NCI-H1048 (cell line): ENCODE results near the gene PLEKHS1.
"Not testable (repeated sequence)": the region's sequence is repeated elsewhere in the genome, so short reads cannot be mapped to it uniquely, and the experiment has no call there.

Source experiments
- DNase-seq: peaks from one replicate; lab custom pipeline; 2025; lab: John Stamatoyannopoulos, UW

The PLEKHS1 gene

DNA sequence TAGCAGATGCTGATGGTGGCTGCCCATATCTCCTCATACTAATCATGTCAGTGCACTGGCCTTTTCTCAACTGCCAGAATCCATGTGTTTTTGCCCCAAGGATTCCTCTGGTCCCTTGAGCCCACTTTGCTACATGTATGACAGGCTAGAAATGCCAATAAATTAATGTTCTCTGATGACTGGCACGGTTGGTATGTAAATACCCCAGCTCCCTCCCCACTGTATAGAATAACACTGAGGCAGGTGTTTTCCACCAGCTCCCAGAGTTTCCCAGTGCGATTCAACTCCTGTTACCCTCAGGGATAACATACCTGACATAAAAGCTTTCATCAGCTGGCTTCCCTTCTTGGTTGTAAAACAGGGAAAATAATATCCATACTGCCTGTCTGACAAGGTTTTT is 9.0 kb upstream of the PLEKHS1 start:
- DNase-seq: no peak

DNA sequence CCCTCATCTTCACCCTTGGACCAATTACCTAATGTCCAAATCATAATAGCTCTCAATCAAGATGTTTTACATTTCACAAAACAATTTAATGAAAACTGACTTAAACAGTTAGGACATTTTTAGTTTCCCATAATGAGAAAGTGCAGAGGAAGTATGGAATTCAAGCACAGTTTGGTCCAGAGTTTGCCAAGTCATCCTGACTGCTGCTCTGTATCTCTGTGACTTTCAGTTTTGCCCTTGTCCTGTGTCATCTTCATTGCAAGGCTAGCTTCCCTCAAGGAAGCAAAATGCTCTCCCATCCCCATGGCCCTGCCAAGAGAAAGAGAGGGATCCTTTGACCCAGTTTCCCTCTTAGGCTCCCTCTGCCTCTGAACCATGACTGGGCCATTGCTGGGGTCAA is 7.9 kb upstream of the PLEKHS1 start:
- no peak for DNase-seq

DNA sequence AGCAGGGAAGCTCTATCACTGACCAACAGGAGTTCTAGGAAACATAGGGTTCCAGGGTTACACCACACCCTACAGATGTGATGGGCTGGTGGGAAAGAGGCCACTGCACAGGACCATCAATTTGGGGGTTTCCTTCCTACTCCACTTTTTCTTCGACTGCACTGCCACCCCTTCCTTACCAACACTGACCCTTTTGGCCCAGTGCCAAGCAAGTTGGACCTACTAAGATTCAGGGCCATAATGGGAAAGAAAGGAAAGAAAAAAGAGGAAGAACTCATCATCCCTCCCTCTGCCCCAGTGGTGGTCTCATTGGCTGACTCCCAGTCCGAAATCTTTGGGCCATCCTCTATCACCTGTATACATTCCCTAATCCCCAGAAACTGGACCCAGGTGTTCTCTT is 6.1 kb upstream of the PLEKHS1 start:
- DNase-seq: no peak

DNA sequence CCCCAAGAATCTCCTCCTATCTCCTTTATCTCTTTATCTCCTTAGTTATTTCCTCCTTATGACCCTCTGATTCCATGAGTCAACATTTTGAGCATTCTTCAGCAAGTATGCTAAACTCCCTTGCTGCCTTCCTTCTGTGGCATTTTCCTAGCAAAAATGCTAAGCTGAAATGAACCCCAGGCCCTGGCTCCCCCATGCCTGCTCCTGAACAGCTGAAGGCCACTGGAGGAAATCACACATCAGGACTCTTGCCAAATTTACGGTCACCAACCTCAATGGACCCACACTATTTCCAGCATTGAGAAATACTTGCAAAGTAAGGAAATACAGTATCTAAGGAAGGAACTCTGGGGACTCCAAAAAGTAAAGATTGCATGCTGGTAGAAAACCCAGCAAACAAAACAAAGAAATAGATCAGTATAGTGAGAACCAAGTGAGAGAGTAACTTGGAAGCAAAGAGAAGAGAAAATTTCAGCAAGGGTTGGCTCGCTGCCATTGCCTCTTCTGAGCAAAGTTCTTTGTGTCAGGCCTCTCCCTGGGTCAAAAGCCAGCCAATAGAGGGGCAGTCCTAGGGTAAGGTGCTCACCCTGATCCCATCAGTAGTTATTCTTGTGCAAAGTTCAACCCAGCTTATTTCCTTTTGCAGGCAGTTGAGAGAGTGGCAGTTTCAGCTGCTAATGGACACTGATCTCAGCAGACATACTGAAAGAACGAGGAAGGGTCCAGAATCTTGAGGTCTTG is 5.1 kb upstream of the PLEKHS1 start:
- no peak for DNase-seq

DNA sequence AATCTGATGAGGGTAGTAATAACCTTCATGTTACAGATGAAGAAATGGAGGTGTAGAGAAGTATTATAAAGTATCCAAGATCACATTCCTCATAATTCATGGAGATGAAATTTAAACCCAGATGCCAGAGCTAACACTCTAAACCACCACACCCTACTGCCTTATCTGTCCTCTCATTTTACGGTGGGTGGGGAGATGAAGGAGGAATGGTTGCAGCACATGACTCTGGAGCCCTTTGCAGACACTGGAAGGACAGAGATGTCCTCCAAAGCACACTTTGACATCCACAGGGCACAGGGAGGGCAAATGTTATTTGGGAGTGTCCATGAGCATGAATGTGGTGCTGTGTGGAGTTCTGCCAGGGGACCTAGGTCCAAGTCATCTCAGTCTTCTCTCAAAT is 1.1 kb downstream of the PLEKHS1 start:
- DNase-seq: no peak

DNA sequence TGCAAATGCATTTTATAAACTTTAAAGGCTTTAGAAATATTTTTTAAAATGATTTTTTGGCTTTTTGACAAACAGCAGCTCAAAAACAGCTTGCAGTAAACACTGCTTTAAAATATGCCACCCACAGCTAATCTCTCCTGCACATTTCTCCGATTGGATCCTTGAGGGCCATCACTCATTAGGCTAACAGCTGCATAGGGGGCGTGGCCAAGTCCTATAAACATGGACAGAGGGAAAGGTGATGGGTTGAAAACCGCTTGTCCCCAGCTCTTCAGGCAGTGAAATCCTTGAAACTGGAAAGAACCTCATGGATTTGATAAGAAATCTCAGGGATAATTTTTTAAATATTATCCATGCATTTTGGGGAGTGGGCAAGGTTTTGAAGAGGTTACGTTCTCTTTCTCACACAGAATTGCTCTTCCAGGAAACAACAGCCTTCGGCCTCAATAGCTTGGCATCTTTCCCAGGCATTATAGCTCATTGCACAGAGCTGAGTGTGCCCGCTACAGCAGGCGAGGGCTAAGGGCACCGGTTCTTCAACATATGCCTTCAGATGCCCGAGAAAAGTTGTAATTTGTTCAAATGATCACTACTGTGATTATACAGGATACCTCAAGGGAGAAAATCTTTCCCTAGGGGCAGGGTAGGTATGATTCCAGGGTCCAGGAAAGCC is 1.7 kb downstream of the PLEKHS1 start:
- peak; percentile 7 for DNase-seq

DNA sequence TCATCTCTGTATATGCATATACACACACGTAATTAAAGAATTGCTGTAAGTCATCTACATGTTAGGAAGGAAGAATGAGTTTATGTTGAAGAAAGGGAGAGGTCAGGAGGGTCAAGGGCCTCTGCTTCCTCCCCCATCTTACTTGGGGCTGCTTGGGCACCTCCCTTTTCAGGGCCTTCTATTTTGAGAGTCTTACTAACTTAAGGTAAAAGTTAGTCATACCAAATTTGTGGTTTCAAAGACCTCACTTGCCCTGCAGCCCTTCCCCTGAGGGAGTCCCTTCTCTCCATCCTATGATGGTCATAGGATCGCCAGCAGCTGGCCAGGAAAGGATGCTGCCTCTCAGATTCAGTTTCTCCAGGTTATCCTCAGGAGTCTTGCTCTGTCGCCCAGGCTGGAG is 2.6 kb downstream of the PLEKHS1 start:
- no peak for DNase-seq

DNA sequence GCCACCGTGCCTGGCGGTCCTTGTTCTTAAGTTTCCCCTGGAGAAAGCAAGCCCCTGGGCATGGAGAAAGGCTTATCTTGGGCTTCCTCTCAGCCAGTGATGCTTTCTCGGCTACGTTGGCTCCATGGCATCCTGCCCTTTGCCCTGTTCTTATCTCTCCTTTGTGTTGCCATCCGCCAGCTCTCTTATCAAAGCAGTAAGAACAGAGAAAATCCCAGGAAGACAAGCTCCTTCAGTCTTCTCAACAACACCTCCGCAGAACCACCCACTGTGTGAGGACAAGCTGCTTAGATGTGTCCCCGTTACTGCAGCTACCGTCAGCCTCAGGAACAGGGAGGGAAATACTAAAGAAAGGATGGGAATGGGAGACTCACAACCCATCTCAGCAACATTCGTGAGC is 3.3 kb downstream of the PLEKHS1 start:
- no peak for DNase-seq

DNA sequence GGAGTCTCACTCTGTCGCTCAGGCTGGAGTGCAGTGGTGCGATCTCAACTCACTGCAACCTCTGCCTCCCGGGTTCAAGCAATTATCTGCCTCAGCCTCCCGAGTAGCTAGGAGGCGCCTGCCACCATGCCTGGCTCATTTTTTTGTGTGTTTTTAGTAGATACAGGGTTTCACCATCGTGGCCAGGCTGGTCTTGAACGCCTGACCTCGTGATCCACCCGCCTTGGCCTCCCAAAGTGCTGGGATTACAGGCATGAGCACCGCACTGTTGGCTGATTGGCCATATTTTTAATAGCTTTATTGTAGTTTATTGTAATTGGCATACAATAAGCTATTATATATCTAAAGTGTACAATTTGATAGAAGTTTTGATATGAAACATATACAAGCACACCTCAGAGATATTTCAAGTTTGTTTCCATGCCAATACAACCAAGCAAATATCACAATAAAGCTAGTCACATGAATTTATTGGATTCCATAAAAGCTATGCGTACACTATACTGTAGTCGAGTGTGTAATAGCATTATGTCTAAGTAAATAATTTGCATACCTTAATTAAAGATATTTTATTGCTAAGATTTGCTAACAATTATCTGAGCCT is 5.6 kb downstream of the PLEKHS1 start:
- DNase-seq: no peak

DNA sequence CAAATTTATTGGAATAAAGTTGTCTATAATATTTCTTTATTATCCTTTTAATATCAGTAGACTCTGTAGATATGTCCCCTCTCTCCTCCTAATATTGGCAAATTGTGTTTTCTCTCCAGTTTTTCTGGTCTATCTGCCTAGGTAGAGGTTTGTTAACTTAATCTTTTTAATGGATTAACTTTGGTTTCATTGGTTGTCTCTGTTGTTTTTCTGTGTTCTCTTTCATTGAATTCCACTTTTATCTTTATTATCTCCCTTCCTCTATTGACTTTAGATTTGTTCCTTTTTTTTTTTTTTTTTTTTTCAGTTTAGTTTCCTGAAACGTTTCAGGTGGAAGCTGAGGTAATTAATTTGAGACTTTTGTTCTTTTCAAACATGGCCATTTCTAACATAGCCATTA is 10.6 kb downstream of the PLEKHS1 start:
- no peak for DNase-seq

DNA sequence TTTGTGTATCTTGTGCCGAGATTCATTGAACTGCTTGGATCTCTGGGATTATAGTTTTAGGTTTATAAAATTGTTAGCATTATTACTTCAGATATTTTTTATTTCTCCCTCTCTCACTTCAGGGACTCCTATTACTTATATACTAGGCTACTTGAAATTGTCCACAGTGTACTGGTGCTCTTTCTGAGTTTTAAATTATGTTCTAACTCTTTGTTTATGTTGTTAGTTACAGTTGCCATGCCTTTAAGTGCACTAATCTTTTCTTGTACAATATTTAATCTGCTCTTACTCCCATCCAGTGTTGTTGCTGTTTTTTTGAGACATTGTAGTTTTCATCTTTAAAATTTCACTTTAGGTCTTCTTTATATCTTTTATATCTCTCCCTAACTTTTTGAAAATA is 13.1 kb downstream of the PLEKHS1 start:
- DNase-seq: no peak

DNA sequence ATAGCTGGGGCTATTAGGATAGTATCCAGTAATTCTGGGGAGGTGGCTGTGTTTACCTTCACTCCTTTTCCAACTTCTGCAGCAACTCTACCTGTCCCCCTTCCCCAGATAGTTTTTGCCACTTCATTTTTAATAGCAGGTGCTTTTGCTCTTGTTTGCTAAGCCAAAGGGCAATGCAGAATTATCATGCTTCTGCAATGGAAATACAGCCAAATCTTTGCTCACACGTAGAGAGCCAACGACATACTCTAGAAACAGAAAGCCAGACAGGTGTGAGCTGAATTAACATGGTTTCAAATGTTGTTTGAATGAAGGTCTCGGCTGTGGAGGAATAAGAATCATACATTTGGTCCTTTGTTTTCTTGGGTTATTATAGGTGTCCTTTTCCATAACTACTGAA is 14.4 kb downstream of the PLEKHS1 start:
- no peak for DNase-seq

DNA sequence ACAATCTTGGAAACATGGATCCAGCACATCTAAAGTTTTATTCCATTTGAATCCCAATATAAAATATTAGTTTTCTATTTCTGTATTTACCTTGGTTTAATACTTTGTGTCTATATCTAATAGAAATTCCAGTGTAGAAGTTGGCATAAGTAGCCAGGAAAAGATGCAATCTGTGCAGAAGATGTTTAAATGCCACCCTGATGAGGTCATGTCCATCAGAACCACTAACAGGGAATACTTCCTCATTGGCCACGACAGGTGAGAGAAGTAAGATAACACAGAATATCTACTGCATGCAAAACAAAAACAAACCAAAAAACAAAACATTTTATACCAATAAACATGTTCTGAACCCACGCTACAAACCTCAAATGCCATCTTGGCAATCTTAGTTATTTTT is 15.7 kb downstream of the PLEKHS1 start:
- no peak for DNase-seq

DNA sequence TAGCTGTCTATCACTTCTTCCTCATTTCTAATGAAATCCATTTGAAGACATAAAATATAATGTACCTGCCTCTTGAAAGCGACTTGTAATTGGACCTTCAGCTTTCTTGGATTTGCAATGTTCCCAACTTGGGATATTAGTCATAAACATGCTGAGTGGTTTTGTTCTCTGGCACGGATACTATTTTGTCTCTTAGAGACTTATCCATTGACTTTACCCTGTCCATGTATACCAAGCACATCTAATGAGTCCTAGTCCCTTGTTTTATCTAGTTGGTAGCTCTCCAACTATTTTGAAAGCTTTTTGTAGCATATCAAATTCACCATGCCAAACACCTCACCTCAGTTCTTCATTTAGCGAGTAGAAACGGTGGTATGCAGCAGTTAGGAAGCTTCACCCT is 18.9 kb downstream of the PLEKHS1 start:
- DNase-seq: no peak

DNA sequence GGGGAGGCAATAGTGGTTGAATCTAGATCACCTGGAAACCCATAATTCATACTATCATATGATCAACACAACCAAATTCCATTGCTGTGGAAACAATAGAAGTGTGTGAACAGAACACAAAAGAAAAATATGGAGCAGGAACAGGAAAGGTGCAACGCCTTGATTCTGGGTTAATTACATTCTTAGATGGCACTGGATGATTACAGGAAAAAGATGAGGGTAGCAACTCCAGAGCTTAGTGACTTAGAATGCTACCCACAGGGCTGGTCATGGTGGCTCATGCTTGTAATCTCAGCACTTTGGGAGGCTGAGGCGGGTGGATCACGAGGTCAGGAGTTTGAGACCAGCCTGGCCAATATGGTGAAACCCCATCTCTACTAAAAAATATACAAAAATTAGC is 19.6 kb downstream of the PLEKHS1 start:
- not testable (repeated sequence) for DNase-seq

DNA sequence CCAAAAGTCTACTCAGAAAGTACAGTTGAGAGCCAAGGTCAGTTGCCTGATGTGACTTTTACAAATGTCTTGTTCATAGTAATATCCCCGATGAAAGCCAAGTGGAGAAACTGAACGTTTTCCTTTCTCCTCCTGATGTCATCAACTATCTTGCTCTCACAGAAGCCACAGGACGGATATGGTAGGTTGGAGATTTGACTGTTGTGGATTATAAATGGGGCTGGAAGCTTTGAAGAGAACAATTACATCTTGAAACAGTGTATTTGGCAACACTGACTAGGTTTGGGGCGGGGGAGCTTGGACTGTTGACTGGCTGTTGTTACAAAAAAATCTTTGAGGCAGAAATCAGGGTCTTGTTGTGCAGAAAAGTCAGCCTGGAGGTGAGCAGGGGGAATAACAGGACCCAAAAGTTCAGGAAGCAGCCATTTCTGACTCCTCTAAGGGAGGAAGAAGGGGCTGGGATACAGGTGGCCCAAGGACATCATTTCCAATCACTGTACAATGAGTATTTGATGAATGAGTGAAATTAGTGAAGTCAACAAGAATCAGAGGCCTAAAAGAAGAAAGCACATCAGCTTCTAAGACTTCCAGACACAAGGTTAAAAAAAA is 24.3 kb downstream of the PLEKHS1 start:
- DNase-seq: no peak

DNA sequence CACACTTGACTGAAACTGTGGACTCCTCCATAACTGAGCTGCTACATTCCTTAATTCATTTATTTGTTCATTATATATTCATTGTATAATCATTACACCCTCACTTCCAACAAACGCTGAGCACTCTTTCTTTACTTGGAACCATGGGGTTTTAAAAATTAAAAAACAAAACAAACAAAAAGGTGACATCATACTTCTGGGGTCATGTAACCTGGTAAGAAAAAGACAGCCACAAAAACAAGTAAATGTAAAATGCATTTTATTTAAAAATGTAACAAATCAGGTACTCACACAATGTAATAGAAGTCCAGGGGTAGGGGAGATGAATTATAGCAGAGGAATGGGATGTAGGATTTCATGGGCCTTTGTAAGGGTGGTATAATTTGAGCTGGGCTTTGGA is 25.1 kb downstream of the PLEKHS1 start:
- DNase-seq: no peak

DNA sequence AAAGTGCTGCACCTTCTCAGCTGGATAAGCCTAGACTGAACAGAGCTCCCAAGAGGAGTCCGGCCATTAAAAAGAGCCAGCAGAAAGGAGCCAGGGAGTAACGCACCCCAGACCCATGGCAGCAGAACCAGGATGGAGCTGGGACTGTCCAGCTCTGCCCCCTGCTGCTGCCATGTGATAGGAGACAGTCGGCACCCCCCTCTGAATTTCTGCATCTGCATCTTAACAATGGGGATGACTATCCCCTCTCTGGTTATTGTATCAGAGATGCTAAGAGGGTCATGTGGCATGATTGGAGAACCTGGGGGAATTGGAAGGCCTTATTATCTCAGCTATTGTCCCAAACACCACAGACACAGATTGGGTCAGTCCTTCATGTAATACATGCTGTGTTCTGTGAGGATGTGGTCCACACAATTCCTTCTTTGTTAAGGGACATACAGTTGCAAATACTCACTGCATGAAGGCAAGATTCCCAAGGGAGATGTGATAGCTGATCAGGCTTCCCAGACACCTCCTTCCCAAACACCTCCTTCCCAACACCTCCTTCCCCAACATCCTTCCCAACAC is 29.3 kb downstream of the PLEKHS1 start:
- DNase-seq: no peak

DNA sequence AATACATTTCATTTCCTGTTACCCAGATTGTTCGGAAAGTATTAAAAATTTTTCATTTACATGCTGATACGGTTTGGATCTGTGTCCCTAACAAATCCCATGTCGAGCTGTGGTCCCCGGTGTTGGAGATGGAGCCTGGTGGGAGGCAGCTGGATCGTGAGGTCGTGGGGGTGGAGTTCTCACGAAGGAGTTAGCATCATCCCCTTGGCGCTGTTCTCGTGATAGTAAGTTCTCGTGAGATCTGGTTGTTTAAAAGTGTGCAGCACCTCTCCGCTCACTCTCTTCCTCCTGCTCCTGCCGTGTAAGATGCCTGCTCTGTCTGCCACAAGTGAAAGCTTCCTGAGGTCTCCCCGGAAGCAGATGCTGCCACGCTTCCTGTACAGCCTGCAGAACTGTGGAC is 30.9 kb downstream of the PLEKHS1 start:
- DNase-seq: no peak

DNA sequence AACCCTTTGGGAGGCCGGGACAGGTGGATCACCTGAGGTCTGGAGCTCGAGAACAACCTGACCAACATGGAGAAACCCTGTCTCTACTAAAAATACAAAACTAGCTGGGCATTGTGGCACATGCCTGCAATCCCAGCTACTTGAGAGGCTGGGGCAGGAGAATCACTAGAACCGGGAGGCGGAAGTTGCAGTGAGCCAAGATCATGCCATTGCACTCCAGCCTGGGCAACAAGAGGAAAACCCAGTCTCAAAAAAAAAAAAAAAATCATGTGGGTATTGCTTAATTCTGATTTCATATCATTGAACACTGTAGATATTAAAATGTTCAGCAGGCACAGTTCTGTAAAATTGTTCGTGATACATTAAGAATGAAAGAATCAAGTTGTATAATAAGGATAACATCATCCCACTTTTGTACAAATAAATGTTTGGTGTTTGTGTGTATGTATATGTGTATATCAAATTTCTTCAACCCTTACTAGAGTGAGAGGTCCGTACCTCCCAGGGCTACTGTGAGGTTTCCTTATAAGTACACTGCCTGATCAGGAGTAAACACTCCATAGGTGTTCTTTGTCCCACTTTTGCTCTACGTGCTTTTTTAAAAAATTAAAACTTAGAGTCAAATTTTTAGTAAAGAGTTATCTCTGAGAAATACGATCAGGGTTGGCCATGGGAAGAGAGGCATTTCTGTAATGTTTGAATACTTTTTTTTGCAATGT is 31.7 kb downstream of the PLEKHS1 start:
- DNase-seq: no peak

DNA sequence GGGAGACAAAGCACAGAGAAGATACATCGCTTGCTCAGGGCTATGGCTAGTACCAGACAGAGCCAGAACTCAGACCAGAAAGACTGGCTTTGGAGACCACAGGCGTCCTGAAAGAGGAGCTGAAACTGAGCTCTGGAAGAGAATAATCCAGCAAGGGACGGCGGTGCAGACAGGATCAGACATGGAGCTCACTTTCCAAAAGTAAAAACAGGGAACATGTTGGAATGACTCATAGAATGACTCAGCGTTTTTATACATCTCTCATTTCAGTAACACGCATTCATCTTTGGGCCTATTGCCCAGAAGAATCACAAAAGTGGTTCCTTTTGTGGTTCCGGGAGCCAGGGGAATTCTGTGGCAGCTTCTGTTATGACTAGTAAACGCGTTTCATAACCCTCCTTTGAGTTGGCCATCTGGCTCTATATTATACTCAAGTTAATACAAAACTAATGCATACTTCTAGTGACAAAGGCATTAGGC is 37.2 kb downstream of the PLEKHS1 start:
- DNase-seq: no peak

DNA sequence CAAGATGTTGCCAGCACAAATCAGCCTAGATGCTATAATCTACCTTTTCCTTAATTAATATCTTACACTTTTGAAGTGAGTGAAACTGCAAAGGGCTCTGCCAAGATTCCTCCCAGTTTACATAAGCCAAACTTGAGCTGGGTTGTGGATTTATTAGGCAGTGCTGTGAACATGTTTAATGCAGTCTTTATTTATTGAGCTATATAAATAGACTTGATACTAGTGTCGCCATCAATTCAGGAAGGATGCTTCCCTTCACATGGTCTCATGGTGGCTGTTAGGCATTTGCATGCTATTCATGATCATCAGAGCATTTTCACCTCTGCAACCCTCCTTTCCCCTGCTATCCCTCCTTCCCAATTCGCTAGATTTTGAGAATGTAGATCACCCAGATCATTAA is 40.2 kb downstream of the PLEKHS1 start:
- DNase-seq: no peak
